ENCODE results near the gene TACO1. TPM values are rescaled to one million over a fixed set of nuclear protein-coding genes. Genes with fewer than 3 reads are reported as not detected.

The TACO1 gene
- total and polyA plus RNA-seq, 2 experiments from 2014 or later = 15.4 to 19.9 TPM

DNA sequence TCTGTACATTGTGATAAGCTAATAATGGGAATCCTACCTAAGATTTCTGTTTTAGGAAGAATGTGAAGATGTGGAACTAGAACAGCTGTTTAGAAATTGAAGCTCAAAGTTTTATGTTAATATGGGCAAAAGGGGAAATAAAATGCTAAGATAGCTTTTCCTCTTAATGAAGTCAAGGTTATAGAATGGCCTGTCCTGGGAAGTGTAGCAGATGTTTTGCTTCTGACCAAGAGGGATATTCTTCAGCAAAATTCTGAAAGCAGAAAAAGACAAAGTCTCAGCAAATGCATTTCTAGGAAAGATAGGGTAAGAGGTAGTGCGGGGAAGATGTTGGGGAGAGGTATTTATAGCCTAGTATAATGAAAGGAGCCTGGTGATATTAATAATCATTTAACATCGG, 34.6 kb downstream of the TACO1 start:
- Histone ChIP-seq H3K27ac (ENCODE audit: low read depth) (no peak overlapping the region), H3K4me3 (no peak overlapping the region), H2AFZ (no peak overlapping the region), H3F3A (replicated peaks; ENCODE audit: low read depth) (no peaks in the 10 kb centered on the region), H3K4me2 (no peak overlapping the region), H4K20me1 (replicated peaks; ENCODE audit: insufficient read depth) (peaks cover 9% of the 10 kb centered on the region; the same call in 1 of the 2 replicates), H3K36me3 (ENCODE audit: insufficient read depth) (no peaks in the 10 kb centered on the region), H3K4me1 (ENCODE audit: insufficient read depth) (peaks cover 24% of the 10 kb centered on the region), H3K9me2 (ENCODE audit: insufficient read depth) (no peaks in the 10 kb centered on the region), H3K27me3 (ENCODE audit: insufficient read depth) (no peaks in the 10 kb centered on the region), H3K79me2 (replicated peaks; ENCODE audit: insufficient read depth) (peaks cover 9% of the 10 kb centered on the region)
- Mint-ChIP-seq H3K36me3 (ENCODE audit: low read depth) (peaks cover 8% of the 10 kb centered on the region; the same call in 2 of the 3 replicates), H3K4me1 (peaks cover 23% of the 10 kb centered on the region), H3K4me3 (no peak overlapping the region), H3K9me3 (no peaks in the 10 kb centered on the region), H3K27ac (no peak overlapping the region), H3K27me3 (ENCODE audit: insufficient read depth, low read depth, poor library complexity) (peaks cover 1% of the 10 kb centered on the region)
- TF ChIP-seq ZNF331 (CRISPR knock-in tag; IDR thresholded peaks at IDR 0.05; ENCODE audit: low read depth) (no peak), POLR2AphosphoS5 (IDR thresholded peaks at IDR 0.05; ENCODE audit: low read depth) (no peak), NANOG (IDR thresholded peaks at IDR 0.05; ENCODE audit: borderline replicate concordance) (no peak), CREB1 (CRISPR knock-in tag; IDR thresholded peaks at IDR 0.05; ENCODE audit: low read depth) (no peak)
- no peak for ATAC-seq
- DNase-seq (ENCODE audit: low spot score) = no peak

DNA sequence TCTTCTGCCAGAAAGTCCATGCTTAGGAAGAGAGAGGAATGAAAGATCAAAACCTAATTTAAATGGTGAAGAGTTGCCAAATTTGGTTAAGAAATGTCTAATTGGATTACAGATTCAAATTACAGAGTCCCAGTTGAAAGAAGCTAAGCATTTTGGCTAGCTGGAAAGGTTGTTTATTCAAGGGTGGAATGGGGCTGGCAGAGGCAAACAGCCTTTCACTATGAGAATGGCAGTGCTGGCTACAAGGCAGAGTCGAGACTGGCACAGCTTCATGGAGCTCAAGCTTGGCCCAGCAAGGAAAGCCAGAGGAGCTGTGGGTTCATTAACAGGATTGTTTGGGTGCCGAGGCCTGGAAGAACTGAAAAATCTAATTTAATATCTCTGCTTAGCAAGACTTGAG, 35.1 kb downstream of the TACO1 start:
- H3F3A ChIP-seq (replicated peaks; ENCODE audit: low read depth) = no peaks in the 10 kb centered on the region
- H3K36me3 ChIP-seq (ENCODE audit: insufficient read depth) = no peaks in the 10 kb centered on the region
- Mint-ChIP-seq H3K4me1 (peaks cover 23% of the 10 kb centered on the region), H3K9me3 (no peaks in the 10 kb centered on the region), H3K36me3 (ENCODE audit: low read depth) (peaks cover 8% of the 10 kb centered on the region; the same call in 2 of the 3 replicates), H3K27ac (no peak overlapping the region), H3K27me3 (ENCODE audit: insufficient read depth, low read depth, poor library complexity) (peaks cover 1% of the 10 kb centered on the region), H3K4me3 (no peak overlapping the region)
- DNase-seq (ENCODE audit: low spot score) = no peak
- no peak overlapping the region for H3K4me3 ChIP-seq
- peaks cover 24% of the 10 kb centered on the region for H3K4me1 ChIP-seq (ENCODE audit: insufficient read depth)
- peaks cover 9% of the 10 kb centered on the region; the same call in 1 of the 2 replicates for H4K20me1 ChIP-seq (replicated peaks; ENCODE audit: insufficient read depth)
- no peak overlapping the region for H2AFZ ChIP-seq
- peaks cover 4% of the 10 kb centered on the region for H3K79me2 ChIP-seq (replicated peaks; ENCODE audit: insufficient read depth)
- no peak overlapping the region for H3K27ac ChIP-seq (ENCODE audit: low read depth)
- no peaks in the 10 kb centered on the region for H3K9me2 ChIP-seq (ENCODE audit: insufficient read depth)
- no peaks in the 10 kb centered on the region for H3K27me3 ChIP-seq (ENCODE audit: insufficient read depth)
- no peak overlapping the region for H3K4me2 ChIP-seq
- no peak for ATAC-seq
- TF ChIP-seq STAT1 (IDR thresholded peaks at IDR 0.05; ENCODE audit: unreplicated experiment) (no peak), NANOG (IDR thresholded peaks at IDR 0.05; ENCODE audit: borderline replicate concordance) (no peak), CREB1 (CRISPR knock-in tag; IDR thresholded peaks at IDR 0.05; ENCODE audit: low read depth) (no peak), JUNB (IDR thresholded peaks at IDR 0.05; ENCODE audit: unreplicated experiment) (no peak), EZH2 (IDR thresholded peaks at IDR 0.05; ENCODE audit: low read depth, unreplicated experiment) (no peak), ZNF331 (CRISPR knock-in tag; IDR thresholded peaks at IDR 0.05; ENCODE audit: low read depth) (no peak), POLR2AphosphoS5 (IDR thresholded peaks at IDR 0.05; ENCODE audit: low read depth) (no peak), ZNF114 (CRISPR knock-in tag; IDR thresholded peaks at IDR 0.05) (no peak)
- TF ChIP-seq, protein P1, sequence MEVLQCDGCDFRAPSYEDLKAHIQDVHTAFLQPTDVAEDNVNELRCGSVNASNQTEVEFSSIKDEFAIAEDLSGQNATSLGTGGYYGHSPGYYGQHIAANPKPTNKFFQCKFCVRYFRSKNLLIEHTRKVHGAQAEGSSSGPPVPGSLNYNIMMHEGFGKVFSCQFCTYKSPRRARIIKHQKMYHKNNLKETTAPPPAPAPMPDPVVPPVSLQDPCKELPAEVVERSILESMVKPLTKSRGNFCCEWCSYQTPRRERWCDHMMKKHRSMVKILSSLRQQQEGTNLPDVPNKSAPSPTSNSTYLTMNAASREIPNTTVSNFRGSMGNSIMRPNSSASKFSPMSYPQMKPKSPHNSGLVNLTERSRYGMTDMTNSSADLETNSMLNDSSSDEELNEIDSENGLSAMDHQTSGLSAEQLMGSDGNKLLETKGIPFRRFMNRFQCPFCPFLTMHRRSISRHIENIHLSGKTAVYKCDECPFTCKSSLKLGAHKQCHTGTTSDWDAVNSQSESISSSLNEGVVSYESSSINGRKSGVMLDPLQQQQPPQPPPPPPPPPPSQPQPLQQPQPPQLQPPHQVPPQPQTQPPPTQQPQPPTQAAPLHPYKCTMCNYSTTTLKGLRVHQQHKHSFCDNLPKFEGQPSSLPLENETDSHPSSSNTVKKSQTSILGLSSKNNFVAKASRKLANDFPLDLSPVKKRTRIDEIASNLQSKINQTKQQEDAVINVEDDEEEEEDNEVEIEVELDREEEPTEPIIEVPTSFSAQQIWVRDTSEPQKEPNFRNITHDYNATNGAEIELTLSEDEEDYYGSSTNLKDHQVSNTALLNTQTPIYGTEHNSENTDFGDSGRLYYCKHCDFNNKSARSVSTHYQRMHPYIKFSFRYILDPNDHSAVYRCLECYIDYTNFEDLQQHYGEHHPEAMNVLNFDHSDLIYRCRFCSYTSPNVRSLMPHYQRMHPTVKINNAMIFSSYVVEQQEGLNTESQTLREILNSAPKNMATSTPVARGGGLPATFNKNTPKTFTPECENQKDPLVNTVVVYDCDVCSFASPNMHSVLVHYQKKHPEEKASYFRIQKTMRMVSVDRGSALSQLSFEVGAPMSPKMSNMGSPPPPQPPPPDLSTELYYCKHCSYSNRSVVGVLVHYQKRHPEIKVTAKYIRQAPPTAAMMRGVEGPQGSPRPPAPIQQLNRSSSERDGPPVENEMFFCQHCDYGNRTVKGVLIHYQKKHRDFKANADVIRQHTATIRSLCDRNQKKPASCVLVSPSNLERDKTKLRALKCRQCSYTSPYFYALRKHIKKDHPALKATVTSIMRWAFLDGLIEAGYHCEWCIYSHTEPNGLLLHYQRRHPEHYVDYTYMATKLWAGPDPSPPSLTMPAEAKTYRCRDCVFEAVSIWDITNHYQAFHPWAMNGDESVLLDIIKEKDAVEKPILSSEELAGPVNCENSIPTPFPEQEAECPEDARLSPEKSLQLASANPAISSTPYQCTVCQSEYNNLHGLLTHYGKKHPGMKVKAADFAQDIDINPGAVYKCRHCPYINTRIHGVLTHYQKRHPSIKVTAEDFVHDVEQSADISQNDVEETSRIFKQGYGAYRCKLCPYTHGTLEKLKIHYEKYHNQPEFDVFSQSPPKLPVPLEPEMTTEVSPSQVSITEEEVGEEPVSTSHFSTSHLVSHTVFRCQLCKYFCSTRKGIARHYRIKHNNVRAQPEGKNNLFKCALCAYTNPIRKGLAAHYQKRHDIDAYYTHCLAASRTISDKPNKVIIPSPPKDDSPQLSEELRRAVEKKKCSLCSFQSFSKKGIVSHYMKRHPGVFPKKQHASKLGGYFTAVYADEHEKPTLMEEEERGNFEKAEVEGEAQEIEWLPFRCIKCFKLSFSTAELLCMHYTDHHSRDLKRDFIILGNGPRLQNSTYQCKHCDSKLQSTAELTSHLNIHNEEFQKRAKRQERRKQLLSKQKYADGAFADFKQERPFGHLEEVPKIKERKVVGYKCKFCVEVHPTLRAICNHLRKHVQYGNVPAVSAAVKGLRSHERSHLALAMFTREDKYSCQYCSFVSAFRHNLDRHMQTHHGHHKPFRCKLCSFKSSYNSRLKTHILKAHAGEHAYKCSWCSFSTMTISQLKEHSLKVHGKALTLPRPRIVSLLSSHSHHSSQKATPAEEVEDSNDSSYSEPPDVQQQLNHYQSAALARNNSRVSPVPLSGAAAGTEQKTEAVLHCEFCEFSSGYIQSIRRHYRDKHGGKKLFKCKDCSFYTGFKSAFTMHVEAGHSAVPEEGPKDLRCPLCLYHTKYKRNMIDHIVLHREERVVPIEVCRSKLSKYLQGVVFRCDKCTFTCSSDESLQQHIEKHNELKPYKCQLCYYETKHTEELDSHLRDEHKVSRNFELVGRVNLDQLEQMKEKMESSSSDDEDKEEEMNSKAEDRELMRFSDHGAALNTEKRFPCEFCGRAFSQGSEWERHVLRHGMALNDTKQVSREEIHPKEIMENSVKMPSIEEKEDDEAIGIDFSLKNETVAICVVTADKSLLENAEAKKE (CRISPR knock-in tag; IDR thresholded peaks at IDR 0.05) = no peak
- TF ChIP-seq, protein P2, sequence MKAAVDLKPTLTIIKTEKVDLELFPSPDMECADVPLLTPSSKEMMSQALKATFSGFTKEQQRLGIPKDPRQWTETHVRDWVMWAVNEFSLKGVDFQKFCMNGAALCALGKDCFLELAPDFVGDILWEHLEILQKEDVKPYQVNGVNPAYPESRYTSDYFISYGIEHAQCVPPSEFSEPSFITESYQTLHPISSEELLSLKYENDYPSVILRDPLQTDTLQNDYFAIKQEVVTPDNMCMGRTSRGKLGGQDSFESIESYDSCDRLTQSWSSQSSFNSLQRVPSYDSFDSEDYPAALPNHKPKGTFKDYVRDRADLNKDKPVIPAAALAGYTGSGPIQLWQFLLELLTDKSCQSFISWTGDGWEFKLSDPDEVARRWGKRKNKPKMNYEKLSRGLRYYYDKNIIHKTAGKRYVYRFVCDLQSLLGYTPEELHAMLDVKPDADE (IDR thresholded peaks at IDR 0.05) = no peak
- TF ChIP-seq, protein P3, sequence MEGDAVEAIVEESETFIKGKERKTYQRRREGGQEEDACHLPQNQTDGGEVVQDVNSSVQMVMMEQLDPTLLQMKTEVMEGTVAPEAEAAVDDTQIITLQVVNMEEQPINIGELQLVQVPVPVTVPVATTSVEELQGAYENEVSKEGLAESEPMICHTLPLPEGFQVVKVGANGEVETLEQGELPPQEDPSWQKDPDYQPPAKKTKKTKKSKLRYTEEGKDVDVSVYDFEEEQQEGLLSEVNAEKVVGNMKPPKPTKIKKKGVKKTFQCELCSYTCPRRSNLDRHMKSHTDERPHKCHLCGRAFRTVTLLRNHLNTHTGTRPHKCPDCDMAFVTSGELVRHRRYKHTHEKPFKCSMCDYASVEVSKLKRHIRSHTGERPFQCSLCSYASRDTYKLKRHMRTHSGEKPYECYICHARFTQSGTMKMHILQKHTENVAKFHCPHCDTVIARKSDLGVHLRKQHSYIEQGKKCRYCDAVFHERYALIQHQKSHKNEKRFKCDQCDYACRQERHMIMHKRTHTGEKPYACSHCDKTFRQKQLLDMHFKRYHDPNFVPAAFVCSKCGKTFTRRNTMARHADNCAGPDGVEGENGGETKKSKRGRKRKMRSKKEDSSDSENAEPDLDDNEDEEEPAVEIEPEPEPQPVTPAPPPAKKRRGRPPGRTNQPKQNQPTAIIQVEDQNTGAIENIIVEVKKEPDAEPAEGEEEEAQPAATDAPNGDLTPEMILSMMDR (conservative IDR thresholded peaks at IDR 0.05; ENCODE audit: low read depth in 2 of 2) = no peak

Data from GM23338 (cell line).